Stimulated activated CD8-positive, alpha-beta memory T cell treated with anti-CD3 and anti-CD28 coated beads, Interleukin-4, amount 100 ng/mL, for 1 hour (primary cell): ENCODE results near the gene ST8SIA2.

ENCODE experiments used
- DNase-seq, 2 donors: peaks; one replicate each; pipeline ENCODE4 v3.0.0-alpha.2; 2020; ENCODE audit warnings: low read depth in 2 of 2, low spot score in 1 of 2

Gene ST8SIA2

DNA sequence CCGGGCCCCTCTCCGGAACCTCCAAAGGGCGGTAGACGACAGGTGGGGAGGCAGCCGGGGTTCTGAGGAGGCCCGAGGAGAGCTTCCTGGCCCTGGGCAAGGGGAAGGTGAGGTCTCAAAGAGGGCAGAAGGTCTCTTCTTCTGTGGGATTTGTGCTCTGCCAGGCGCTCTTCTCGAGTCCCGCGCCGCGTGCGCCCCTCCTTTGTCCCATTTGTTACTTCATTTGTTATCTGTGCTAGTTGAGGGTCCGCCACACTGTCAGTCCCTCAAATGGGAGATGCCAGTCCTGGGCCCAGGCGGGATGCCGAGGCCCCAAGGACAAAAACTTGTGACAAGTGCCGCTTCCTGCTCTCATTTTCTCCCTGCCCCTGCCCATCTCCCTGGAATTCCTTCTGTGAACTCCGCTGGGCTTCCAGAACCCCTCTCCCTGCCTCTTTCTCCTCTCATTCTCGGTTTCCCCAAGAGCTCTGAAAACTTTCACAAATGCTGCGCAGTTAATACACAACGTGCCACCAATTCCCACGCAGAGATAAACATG, 1.5 kb downstream of the ST8SIA2 start:
- no peak for DNase-seq

DNA sequence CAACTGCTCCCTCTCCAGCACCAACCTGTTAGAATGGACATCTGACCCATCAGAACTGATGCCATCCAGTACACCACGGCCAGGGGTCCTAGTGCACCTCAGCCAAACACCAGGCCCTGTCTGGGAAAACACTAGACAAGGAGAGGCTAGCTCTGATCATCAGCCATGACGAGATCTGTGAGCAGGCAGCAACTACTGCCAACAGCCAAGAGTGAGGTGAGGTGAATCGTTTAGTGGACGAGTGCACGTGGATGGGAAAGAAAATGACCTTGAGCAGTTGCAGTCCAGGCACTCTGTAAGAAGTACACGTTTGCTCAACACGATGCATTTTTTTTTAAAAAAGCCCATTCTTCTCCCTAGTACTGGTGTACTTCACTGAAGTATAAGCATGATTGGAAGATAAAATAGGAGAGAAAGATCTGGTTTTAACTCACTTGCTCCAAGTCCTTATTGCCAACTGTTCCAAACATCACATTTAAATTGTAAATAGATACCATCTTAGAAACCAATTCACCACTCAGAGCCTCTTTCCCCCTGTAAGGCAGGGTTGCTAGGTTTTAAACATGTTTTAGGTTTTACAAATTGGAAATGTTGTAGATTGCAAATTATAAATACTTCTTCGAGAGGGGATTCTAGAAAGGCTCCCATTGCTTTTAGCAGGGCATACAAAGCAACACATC, 5.7 kb downstream of the ST8SIA2 start:
- no peak for DNase-seq

DNA sequence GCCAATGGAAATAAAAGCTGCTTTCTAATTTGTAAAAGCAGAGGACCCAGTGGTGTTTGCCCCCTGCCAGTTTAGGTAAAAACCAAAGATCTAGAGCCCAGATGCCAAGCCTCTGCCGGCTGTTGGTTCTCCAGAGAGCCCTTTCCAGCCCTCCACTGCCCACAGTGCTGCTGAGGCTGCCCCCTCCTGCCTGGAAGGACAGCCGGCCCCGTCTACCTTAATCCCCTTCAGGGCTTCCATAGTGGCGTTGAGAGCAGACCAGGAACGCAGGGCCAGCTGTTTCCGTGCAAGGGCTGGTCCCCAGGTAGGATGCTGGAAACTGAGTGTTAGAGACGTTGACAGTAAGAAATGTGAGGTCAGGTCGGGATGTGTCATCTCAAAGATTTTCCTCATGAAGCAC, 6.9 kb downstream of the ST8SIA2 start:
- DNase-seq, result no peak

DNA sequence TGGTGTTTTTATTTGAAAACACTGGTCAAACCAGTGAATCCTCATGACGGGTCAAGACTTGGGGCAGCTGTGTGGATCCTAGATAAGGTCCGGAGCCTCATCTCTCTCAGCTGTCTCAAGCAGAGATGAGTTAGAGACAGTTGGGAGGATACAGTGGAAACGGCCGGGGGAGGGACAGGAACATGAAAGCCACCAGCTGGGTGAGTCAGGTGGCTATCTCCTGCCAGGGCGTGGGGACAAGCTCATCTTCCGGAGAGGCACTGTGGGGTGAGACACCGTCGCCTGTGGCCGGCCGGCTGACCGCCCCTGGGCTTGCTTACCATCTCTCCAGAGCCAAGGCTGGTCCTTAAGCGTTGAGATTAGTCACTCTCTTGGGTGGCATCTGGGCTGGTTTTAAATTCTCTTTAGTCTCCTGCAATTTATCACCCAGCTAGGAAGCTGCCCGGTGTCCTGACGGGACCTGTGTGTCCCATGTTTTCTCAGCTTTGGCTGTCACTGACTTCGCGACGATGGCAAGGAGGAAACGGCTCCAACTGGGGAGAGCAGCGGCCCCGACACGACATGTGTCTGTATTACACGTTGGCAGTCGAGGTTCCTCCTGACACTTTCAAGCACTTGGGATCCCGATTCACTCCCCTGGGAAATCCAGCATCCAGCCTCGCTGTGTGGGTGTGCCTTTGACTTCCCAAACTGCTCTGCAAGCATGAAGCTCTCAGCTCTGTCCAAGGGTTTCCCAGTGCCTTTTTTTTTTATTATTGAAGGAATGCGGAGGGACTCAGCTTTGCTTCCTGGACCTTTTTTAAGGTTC, 7.5 kb downstream of the ST8SIA2 start:
- DNase-seq, result no peak

DNA sequence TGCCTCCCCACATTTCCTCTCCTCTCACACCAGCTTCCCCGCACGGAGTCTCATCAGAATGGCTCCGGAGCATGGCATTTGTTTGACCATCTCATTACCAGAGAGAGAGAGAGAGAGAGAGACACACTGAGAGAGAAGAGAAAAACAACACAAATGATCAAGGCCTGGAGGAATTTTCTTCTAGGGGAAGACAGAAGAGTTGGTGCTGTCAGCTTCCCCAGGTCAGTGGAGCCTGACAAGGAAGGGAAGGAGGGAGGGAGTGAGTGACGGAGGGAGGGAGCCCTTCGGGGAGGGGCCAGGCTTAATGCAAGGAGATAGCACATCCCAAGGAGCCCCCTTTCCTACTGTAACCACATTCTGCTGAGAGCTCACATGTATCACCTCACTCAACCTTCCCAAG, 9.1 kb downstream of the ST8SIA2 start:
- no peak for DNase-seq

DNA sequence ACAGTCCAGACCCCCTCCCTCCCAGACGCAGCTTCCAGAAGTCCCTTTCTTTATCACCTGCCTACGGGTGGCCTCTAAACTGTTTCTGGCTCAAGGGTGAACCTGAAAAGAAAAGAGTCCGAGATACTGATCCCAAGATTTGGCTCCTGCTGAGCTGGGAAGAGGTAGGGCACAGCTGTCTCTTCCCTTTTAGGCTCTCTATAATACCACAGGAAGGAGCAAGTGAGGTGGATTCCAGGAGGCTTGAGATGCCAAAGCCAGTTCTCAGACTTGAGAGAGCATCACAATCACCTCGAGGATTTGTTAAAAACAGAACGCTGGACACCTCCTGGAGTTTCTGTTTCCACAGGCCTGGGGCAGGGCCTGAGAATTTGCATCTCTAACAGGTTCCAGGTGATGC, 12.3 kb downstream of the ST8SIA2 start:
- no peak for DNase-seq

DNA sequence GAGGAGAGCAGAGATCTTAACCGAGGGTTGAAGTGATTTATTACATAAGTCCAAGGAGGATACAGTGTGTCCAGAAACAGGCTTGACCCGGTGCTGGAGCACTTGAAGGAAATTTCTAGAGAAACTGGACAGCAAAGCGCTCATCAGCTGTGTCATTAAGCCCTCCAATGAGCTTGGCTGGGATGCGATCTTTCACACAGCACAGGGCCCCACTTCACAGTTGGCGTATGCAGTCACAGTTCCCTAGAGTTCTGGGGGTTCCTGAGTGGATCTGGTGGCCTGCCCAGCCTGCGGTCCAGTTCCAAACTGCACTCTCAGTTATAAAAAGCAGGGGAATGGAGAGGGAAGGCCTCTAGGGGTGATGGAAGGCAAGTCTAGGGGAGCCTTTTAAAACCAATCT, 13.6 kb downstream of the ST8SIA2 start:
- no peak for DNase-seq

DNA sequence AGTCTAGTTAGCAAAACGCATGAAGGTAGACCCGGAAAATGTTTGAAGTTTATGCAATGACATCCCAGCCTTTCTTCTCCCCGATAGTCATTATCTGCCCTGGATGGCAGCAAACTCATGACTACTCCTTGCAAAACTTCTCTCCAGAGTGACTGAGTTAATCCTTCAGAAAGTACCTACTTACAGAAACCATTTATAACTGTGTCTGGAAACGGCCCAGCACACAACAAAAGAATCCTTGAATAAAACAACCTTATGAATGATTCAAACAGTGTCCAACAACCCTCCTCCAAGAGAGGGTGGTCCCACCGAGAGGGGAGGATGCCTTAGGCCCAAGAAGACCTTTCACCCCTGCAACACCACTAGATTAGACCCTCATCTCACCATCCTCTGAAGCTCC, 14.2 kb downstream of the ST8SIA2 start:
- DNase-seq, result no peak

DNA sequence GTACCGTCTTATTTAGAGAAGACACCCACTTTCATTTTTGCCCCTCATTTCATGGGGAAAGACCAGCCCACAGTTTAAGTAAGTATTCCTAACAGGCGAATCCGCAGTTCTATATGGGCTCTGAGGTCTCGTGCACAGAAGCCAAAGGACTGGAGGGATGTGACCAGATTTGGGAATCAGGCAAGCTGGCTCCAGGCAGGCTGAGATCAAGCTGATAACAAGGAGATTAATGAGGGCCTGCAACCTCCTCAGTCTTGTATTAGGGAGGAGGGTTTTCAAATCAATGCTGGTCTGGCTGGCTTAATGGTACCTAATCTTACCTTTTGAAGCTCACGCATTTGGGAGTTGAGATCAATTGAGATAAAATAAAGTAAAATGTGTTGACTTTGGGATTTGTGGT, 15.3 kb downstream of the ST8SIA2 start:
- no peak for DNase-seq

DNA sequence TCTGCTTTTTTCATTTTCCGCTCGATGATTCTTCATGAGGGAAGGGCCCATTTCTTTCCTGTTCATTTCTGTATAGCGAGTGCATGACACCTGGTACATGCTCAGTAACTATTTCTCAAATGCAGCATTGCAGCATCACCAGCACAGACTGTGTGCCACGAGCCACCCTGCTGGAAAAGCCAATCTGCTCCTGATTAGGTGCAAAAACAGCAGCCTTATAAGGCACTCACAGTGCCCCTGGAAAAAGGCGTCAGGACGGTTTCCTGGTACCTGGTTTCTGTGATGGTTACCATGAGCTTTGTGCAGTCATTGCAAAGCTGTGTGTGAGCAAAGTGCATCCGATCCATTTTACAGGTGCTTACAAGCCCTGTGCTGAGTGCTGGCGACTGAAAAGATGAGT, 15.8 kb downstream of the ST8SIA2 start:
- no peak for DNase-seq

DNA sequence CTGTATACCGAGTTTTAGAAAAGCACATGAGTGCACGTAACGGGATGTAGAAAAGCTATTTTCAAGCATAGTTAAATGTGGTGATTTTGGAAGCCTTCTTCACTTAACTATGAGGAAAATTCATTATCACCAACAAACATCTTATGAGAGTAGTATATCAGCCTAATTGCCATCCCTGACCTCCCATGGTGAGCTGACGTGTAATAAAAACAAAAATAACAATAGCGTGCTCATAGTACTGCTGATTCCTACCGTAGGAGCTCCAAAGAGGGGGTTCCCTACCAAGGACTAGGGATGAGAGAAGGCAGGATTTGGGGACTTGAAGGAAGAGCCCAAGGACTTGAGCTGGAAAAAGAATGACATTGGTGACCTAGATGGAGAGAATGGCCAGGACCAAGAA, 16.9 kb downstream of the ST8SIA2 start:
- DNase-seq, result no peak

DNA sequence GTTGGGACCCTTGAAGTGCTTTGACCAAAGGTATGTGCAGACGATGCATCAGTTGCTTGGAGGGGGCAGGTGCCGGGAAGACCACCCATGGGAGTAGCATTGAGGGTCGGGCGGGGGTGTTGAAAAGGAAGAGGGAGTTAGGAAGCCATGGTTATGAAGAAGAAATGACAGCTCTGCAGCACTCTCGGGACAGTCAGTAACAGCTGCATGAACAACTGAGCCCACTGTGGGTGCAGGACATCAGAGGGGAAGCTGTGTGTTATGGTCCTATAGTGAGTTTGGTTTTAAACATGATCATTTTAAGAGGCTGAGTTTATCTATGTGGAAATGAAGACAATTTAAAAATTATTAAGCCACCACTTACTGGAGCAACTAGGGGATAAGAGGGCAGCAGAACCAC, 17.6 kb downstream of the ST8SIA2 start:
- DNase-seq, result no peak

DNA sequence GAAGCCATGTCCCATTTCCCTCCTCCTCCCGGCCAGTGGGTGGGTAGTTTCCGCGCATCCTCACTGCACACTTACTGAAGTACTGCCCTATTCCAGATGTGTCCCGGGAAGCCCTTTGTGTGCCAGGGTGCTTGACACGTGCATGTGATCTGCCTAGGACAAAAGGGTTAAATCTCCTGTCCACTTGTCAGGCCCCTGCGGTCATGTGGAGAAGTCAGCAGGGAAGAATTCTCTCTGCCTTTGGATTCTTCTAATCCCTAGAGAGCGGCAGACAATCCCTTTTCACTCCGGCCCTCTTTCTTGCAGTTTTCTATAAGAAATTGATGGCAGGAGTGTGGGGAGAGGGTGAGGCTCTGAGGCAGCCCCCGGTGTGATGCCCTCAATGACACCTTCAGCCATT, 19.8 kb downstream of the ST8SIA2 start:
- DNase-seq, result no peak

DNA sequence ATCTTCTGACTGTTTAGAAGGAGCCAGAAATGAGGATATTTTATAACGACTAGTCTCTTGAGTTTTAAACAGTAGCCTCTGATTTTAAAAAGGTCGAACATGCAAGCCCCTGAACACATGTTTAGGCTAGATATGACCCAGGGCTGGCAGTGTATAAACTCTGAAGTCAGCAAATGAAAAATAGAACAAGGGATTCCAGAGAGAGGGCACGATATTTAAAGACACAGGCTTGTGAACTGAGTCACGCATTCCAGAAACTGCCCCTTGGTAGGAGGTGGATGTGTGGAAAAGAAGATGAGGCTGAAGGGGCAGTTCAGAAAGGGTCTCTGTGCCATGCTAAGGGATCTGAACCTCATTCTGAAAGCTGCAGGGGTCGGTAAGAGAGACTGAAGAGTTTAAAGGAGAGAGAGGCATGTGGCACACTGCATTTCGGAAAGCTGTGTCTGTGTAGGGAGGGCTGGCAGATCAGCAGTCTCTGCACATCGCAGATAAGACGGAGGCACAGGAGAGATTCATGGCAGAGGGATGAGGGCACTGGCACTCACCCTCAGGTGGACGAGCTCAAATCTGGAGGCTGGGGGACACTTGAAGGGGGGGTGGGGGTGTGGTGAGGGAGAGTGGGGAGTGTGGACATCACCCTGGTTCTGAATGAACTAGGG, 22.1 kb downstream of the ST8SIA2 start:
- DNase-seq, result no peak

DNA sequence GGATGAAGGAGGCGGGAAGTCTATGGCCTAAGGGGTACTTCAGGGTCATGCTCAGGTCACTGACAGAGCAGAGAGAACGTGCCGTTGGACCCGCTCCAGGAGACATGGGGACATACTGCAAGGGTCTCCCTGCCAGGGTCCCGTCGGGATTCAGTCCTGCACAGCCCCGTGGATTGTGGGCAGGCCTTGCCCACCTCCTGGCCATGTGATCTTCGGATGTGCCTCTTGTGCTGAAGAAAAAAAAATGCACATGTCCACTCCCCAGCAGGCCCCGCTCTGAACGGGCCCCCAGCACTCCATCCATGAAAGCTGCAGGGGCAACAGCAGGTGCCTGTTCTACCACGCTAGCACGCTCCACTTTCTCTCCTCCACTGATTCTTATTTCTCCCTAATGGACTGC, 22.9 kb downstream of the ST8SIA2 start:
- DNase-seq, result no peak

DNA sequence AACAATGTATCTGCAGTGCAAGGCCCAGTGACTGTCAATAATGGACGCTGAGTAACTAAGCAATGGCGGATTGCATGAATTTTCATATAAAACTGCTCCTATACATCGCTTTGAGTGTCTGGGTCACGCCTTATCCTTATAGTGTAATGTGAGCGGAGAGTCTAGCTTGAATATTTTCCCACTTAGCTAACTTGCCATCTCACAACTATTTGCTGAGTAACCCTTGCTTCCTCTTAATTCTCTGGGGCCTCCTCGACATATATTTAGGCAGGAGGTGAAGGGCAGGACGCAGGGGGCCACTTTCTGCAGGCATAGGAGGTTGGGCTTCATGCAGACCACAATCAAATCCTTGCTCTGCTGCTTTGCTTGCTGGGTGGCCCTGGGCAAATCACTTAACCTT, 24.0 kb downstream of the ST8SIA2 start:
- DNase-seq, result no peak

DNA sequence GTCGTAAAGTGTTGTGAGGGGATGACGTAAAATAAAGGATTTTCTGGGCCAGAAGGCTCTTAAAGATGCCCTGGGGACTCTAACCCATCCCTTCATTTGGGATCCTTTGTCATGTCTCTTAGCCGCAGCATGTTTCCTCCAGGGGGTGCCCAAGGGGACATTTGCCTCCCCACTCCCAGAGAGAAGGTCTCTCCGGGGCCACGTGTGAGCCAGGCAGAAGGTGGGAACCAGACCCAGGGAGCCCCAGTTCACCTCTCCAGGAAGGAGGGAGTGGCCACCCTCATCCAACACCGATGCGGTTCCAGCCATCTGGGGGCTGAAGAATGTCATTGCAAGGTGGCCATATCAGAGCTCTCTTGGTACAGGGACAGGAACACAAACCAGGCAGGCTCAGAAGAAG, 25.2 kb downstream of the ST8SIA2 start:
- no peak for DNase-seq

DNA sequence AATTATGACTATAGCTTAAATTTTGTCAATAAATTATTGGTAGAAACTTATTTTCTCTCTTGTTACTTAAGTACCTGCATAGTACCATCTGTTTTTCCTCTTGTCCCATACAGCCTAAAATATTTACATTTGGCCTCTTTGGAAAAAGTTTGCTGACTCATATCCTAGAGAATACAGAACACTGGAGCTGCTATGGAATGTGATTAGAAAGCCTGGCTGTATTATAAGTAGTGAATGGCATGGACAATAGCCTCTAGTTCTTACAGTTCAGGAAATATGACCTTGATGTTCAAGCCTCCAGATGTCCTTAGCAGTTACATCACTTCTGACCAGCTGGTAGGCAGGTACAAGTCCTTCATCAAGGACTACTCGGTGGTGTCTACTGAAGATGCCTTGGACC, 28.3 kb downstream of the ST8SIA2 start:
- no peak for DNase-seq

DNA sequence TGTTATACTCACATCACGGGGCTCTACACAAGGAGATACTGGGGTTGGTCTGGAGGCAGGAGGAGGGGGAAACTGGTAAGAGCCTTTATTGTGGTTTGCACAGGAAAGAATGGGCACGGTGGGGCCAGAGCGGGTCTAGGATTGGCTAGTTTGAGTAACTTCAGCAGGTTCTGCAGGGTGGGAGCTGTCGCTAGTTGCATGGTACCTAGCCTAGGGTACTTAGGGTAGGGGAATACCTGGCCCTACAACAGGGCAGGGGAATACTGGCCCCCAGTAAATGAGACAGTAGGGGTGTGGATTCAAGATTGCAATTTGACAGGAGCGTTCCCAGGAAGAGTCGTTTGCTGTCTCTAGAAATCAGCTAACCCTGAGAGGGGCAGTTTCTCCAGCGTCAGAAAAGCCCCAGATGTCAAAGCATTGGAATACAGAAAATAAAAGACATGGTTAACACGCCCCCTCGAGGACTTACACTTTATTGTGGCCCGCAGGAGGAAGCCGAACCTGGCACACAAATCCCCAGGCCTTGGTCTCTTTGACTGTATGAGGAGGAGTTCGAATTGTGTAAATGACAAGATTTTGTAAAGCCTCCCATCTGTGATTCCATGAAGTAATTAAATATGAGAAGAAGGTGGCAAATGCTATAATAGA, 32.0 kb downstream of the ST8SIA2 start:
- no peak for DNase-seq

DNA sequence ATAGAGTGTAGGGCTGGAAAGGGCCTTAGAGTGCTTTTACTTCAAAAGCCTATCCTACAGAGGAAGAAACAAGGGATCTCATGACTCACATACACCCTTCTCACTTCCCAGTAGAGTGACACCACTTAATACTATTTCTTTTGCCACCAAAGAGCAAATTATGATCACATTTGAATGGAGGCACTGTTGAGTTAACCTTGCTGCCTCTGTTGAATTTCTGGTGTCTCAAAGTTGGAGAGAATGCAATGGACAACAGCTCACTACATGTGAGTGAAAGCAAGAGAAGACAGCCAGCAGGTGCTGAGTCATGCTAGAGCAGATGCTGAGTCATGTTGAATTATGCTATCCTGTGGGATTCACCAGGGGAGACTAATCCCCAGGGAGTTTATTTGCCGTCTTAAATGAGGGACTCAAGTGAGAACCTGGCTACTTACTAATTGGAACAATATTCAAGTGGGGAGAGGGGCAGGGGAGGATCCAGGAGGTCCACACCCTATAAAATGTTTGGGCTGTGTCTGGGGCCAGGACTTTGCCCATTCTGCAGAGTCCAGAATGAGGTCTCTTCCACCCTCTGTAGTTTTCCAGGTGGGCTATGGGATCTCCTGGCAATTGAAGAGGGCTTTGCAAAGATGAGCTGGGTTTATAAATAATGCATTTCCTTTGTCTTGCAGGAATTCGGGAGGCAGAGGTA, 35.8 kb downstream of the ST8SIA2 start:
- DNase-seq, result no peak

DNA sequence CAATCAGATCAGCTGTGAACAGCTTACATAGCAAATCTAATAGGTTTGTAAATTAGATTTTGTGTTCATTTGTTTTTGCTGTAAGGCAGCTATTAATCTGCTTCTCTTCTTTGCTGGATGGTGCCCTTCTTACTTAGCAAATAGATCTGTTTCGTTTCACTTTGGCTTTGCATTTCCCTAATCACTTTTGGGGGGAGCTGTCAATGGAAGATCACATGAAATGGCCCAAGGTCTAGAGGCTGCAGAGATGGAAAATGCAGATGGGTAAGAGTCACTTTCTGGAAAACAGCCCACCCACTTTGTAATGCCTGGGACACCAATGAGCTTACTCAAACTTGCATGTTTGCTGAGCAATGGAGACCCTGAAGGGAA, 36.4 kb downstream of the ST8SIA2 start:
- DNase-seq, result no peak
